Calu3 (cell line): ENCODE measurements around the gene GPR158. TPM values are rescaled to one million over a fixed set of nuclear protein-coding genes. Genes with fewer than 3 reads are reported as not detected.

Source experiments
- BruUV-seq: library from RNA; stranded (reverse); fragments of 400-500 nt; replicated peaks from 2 replicates; lab custom pipeline; 2021; lab: Mats Ljungman, UMichigan
- CTCF ChIA-PET: fragments of 300-600 bp; sonication (Branson Sonifier 250); formaldehyde crosslinking; loops from one replicate; lab custom pipeline; 2022; ENCODE audit warnings: antibody characterized with exemption; lab: Charles Lee
- DNase-seq: peaks from one replicate; pipeline ENCODE4 v3.0.0; 2022
- H3K27ac Mint-ChIP-seq: one replicate; pipeline ENCODE4 v1.8.0; 2022; ENCODE audit warnings: mixed read lengths; ENCODE audit not compliant: unreplicated experiment
- H3K27me3 Mint-ChIP-seq: one replicate; pipeline ENCODE4 v1.8.0; 2022; ENCODE audit warnings: mixed read lengths; ENCODE audit not compliant: unreplicated experiment
- H3K36me3 Mint-ChIP-seq: one replicate; pipeline ENCODE4 v1.8.0; 2022; ENCODE audit warnings: mild to moderate bottlenecking, moderate library complexity, mixed read lengths; ENCODE audit not compliant: insufficient read depth, unreplicated experiment
- H3K4me1 Mint-ChIP-seq: one replicate; pipeline ENCODE4 v1.8.0; 2022; ENCODE audit warnings: mild to moderate bottlenecking, low read depth, mixed read lengths; ENCODE audit not compliant: unreplicated experiment
- H3K4me3 Mint-ChIP-seq: one replicate; pipeline ENCODE4 v1.8.0; 2022; ENCODE audit warnings: mild to moderate bottlenecking, low read depth, moderate library complexity, mixed read lengths; ENCODE audit not compliant: unreplicated experiment
- H3K9me3 Mint-ChIP-seq: one replicate; pipeline ENCODE4 v1.8.0; 2022; ENCODE audit warnings: low read depth, mixed read lengths; ENCODE audit not compliant: unreplicated experiment
- CTCF ChIP-seq: fragments of 200-600 bp; IDR thresholded peaks from one replicate; pipeline ENCODE4 v1.8.0; 2022; ENCODE audit warnings: antibody characterized with exemption; ENCODE audit not compliant: unreplicated experiment
- intact Hi-C: fragments of 100-400 bp; cut with micrococcal nuclease; formaldehyde crosslinking; loops from one replicate; pipeline ENCODE4 v1.10.0; 2022; ENCODE audit not compliant: unreplicated experiment
- total RNA-seq: library from RNA; stranded (reverse); gene quantifications from 2 replicates; pipeline ENCODE4 v1.2.3, GENCODE V29; 2022

Gene GPR158
- total RNA-seq, 1 experiment from 2014 or later, result not detected

DNA sequence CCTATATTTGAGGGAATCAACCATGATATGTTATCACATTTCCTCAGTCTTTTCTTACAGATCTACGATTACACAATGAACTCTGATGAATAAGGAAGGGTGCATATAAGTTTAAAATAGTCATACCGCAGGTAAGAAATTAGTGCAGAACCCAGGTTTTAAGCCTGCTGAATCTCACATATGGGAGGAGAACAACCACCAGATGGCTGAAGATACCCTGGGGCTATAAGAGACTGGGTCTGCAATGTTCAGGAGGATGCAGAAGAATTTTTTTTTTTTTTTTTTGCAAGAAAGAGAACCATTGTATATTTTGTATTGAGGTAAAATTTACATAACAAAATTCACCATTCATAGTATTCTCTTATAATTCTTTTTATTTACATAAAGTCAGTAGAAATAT lies 387.0 kb downstream of the GPR158 start:
- BruUV-seq, result no TSS peak
- DNase-seq, result no peak
- CTCF ChIA-PET, result no interaction called here
- H3K27ac Mint-ChIP-seq, result no peak overlapping the region
- H3K9me3 Mint-ChIP-seq, result no peaks in the 10 kb centered on the region
- H3K4me1 Mint-ChIP-seq, result peaks cover 7% of the 10 kb centered on the region
- no peak overlapping the region for H3K4me3 Mint-ChIP-seq
- H3K36me3 Mint-ChIP-seq, result no peaks in the 10 kb centered on the region
- no peaks in the 10 kb centered on the region for H3K27me3 Mint-ChIP-seq
- no peak for TF ChIP-seq CTCF
- intact Hi-C loops, result no loop called here

GRCh38 chr10:25562547-25562946 lies 387.7 kb downstream of the GPR158 start:
- Mint-ChIP-seq H3K9me3 (peaks cover 3% of the 10 kb centered on the region), H3K27ac (no peak overlapping the region), H3K36me3 (no peaks in the 10 kb centered on the region), H3K4me3 (no peak overlapping the region), H3K27me3 (peaks cover 6% of the 10 kb centered on the region), H3K4me1 (no peaks in the 10 kb centered on the region)
- CTCF ChIA-PET, result no interaction called here
- DNase-seq, result no peak
- BruUV-seq, result no TSS peak
- intact Hi-C loops, result no loop called here
- TF ChIP-seq CTCF, result no peak

DNA sequence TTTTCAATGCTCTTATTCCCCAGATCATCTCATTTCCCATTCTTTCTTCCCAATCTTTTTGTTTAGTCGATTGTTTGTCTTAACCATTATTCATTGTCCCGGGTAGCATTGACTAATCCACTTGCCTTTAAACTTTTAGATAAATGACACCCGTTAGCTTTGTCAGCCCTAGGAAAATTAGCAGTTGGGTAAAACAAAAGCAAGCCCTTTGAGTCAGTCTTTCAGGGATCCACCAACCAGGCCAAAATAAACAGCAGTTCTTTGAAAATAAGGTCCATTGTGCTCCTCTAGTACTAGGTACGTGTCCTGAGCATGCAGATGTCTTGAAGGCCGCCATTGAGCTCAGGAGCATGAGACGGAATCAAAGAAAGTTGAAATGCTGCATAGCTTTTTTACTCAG lies 389.6 kb downstream of the GPR158 start:
- H3K4me3 Mint-ChIP-seq, result no peak overlapping the region
- intact Hi-C loops, result no loop called here
- H3K36me3 Mint-ChIP-seq, result no peaks in the 10 kb centered on the region
- H3K4me1 Mint-ChIP-seq, result no peaks in the 10 kb centered on the region
- CTCF ChIA-PET, result no interaction called here
- no peak for DNase-seq
- BruUV-seq, result no TSS peak
- peaks cover 7% of the 10 kb centered on the region for H3K9me3 Mint-ChIP-seq
- H3K27me3 Mint-ChIP-seq, result peaks cover 10% of the 10 kb centered on the region
- TF ChIP-seq CTCF, result no peak
- H3K27ac Mint-ChIP-seq, result no peak overlapping the region

DNA sequence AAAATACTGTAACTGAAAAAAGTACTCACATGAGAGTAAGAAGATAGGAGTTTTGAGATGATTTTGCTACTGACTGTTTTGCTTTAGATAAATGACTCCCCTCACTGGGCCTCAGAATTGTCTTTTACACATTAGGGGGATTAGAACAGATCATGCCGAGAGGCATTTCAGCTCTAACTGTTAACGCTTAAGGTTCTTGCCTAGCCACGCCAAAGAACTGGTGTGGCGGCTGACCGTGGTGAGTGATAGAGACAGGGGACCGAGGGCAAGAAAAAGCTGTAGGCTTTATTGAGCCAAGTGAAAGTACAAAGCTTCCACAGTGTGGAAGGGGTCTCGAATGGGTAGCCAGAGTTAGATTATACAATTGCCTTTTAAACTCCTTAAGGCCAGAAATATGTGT lies 390.8 kb downstream of the GPR158 start:
- intact Hi-C loops, result no loop called here
- H3K4me3 Mint-ChIP-seq, result no peak overlapping the region
- peaks cover 7% of the 10 kb centered on the region for H3K9me3 Mint-ChIP-seq
- CTCF ChIA-PET, result interaction anchor here (0.6 to 1.1 kb wide), 2 partner anchors 126 to 465 kb away, joined by 3 to 5 read pairs; no protein-coding TSS in a partner anchor
- no peaks in the 10 kb centered on the region for H3K4me1 Mint-ChIP-seq
- no peak overlapping the region for H3K27ac Mint-ChIP-seq
- BruUV-seq, result no TSS peak
- TF ChIP-seq CTCF, result no peak
- no peaks in the 10 kb centered on the region for H3K36me3 Mint-ChIP-seq
- no peak for DNase-seq
- H3K27me3 Mint-ChIP-seq, result peaks cover 10% of the 10 kb centered on the region
